B cell (primary cell): ENCODE results near the gene PGAP3. TPM values are rescaled to one million over a fixed set of nuclear protein-coding genes. Genes with fewer than 3 reads are reported as not detected.

Experiments
- ATAC-seq: fragments of 200-7000 bp; cut with Tn5 transposase; one replicate; pipeline ENCODE4 v1.10.0; 2021; ENCODE audit warnings: low read depth, mild to moderate bottlenecking, moderate number of reproducible peaks, moderate library complexity
- CTCF ChIA-PET: fragments of 350-600 bp; sonication (Branson Sonifier 250); formaldehyde crosslinking; loops from one replicate; lab custom pipeline; 2021; ENCODE audit warnings: antibody characterized with exemption, inconsistent platforms; lab: Charles Lee
- POLR2A ChIA-PET: fragments of 350-600 bp; sonication (Branson Sonifier 250); formaldehyde crosslinking; loops from one replicate; lab custom pipeline; 2021; ENCODE audit warnings: antibody characterized with exemption; lab: Charles Lee
- DNase-seq: peaks from one replicate; pipeline ENCODE4 v3.0.0; 2013
- H2AFZ ChIP-seq: 2 replicates; pipeline ENCODE4 v1.6.1; 2012; ENCODE audit warnings: mild to moderate bottlenecking, low read depth, low read length; ENCODE audit not compliant: insufficient read depth, poor library complexity, severe bottlenecking
- H3K27ac ChIP-seq, 2 donors: 1 replicate in 1 of 2; 2 replicates in 1 of 2; pipeline ENCODE4 v1.5.1; 2012 to 2013; ENCODE audit warnings: low read length in 2 of 2, mild to moderate bottlenecking in 2 of 2, moderate library complexity in 1 of 2
- H3K27me3 ChIP-seq, 4 experiments: fragments of 200-600 bp in 1 of 4; sonication (generic) in 1 of 4; replicated peaks in 1 of 4; 1 replicate in 2 of 4; 2 replicates in 2 of 4; pipeline versions ENCODE4 v1.6.1 to v1.7.0; 2013 to 2016; ENCODE audit warnings: low read length in 3 of 4, mild to moderate bottlenecking in 2 of 4, mixed read lengths in 1 of 4, moderate library complexity in 1 of 4; ENCODE audit not compliant: insufficient read depth in 4 of 4, control insufficient read depth in 3 of 4; ENCODE audit errors: control extremely low read depth in 1 of 4
- H3K36me3 ChIP-seq, 2 experiments: replicated peaks in 1 of 2; 1 replicate in 1 of 2; 2 replicates in 1 of 2; pipeline versions ENCODE4 v1.6.1 to v1.7.1; 2013; ENCODE audit warnings: low read length in 1 of 2; ENCODE audit not compliant: insufficient read depth in 2 of 2, control insufficient read depth in 1 of 2; ENCODE audit errors: control extremely low read depth in 1 of 2, extremely low read depth in 1 of 2
- H3K4me1 ChIP-seq, 2 donors: fragments of 200-600 bp in 1 of 2; sonication (generic) in 1 of 2; 1 replicate in 1 of 2; 2 replicates in 1 of 2; pipeline versions ENCODE4 v1.5.1 to v1.6.1; 2013 to 2017; ENCODE audit warnings: low read length in 2 of 2; ENCODE audit not compliant: control insufficient read depth in 2 of 2, insufficient read depth in 2 of 2
- H3K4me2 ChIP-seq: replicated peaks from 2 replicates; pipeline ENCODE3; 2012; ENCODE audit warnings: mild to moderate bottlenecking, low read depth, low read length; ENCODE audit not compliant: poor library complexity, severe bottlenecking
- H3K4me3 ChIP-seq, 5 experiments: fragments of 200-600 bp in 1 of 5; sonication (generic) in 1 of 5; 1 replicate in 3 of 5; 2 replicates in 2 of 5; pipeline versions ENCODE4 v1.5.1 to v1.7.0; 2011 to 2016; ENCODE audit warnings: low read length in 4 of 5, mild to moderate bottlenecking in 4 of 5, low read depth in 2 of 5, control low read depth in 1 of 5, moderate library complexity in 1 of 5; ENCODE audit not compliant: insufficient read depth in 1 of 5; ENCODE audit errors: control extremely low read depth in 1 of 5, extremely low read depth in 1 of 5
- H3K79me2 ChIP-seq: fragments of 200-600 bp; sonication (generic); one replicate; pipeline ENCODE4 v1.6.0; 2016; ENCODE audit warnings: low read length; ENCODE audit not compliant: control insufficient read depth, insufficient read depth
- H3K9ac ChIP-seq: fragments of 200-600 bp; sonication (generic); 2 replicates; pipeline ENCODE4 v1.6.1; 2017; ENCODE audit warnings: mild to moderate bottlenecking, low read length, moderate library complexity
- H3K9me3 ChIP-seq, 3 donors: one replicate each; pipeline versions ENCODE4 v1.6.1 to v1.7.1; 2013; ENCODE audit warnings: low read length in 2 of 3; ENCODE audit not compliant: control insufficient read depth in 2 of 3, insufficient read depth in 1 of 3; ENCODE audit errors: control extremely low read depth in 1 of 3
- H4K20me1 ChIP-seq: 2 replicates; pipeline ENCODE4 v1.6.0; 2012; ENCODE audit warnings: mild to moderate bottlenecking, low read length; ENCODE audit not compliant: insufficient read depth, control insufficient read depth, poor library complexity, severe bottlenecking
- H3K27ac Mint-ChIP-seq: one replicate; pipeline ENCODE4 v1.8.0; 2021; ENCODE audit warnings: mixed read lengths
- H3K27me3 Mint-ChIP-seq: one replicate; pipeline ENCODE4 v1.8.0; 2021; ENCODE audit warnings: mixed read lengths
- H3K4me1 Mint-ChIP-seq: one replicate; pipeline ENCODE4 v1.8.0; 2021; ENCODE audit warnings: mixed read lengths
- H3K4me3 Mint-ChIP-seq: one replicate; pipeline ENCODE4 v1.8.0; 2021; ENCODE audit warnings: mixed read lengths
- H3K9me3 Mint-ChIP-seq: one replicate; pipeline ENCODE4 v1.8.0; 2022; ENCODE audit warnings: mixed read lengths; ENCODE audit not compliant: insufficient read depth
- CTCF ChIP-seq: fragments of 200-600 bp; IDR thresholded peaks from one replicate; pipeline ENCODE4 v1.8.0; 2022; ENCODE audit warnings: antibody characterized with exemption, mild to moderate bottlenecking
- EZH2 ChIP-seq: IDR thresholded peaks from 2 replicates; pipeline ENCODE4 v1.6.1; 2012; ENCODE audit warnings: borderline replicate concordance, low read depth, mild to moderate bottlenecking, moderate library complexity, low read length; ENCODE audit not compliant: insufficient read depth, poor library complexity, severe bottlenecking
- WGBS: methylation state at CpG from one replicate; pipeline ENCODE4 v1.1.5; 2013; ENCODE audit warnings: missing lambda C conversion rate; ENCODE audit not compliant: insufficient coverage; 5-methylcytosine and 5-hydroxymethylcytosine counted together
- intact Hi-C: fragments of 100-400 bp; cut with micrococcal nuclease; formaldehyde crosslinking; loops from one replicate; pipeline ENCODE4 v1.10.0; 2022
- polyA plus RNA-seq: library from polyadenylated mRNA; depleted of rRNA; stranded (reverse); fragments of >200 nt; gene quantifications from 2 replicates; pipeline ENCODE4 v1.2.3, GENCODE V29; 2012
- total RNA-seq, 2 donors: library from RNA; stranded (reverse); fragments of 120-200 nt in 1 of 2; gene quantifications; 1 replicate in 1 of 2; 2 replicates in 1 of 2; pipeline versions ENCODE4 v1.2.3 to v1.2.4, GENCODE V29; 2013 to 2022

Gene PGAP3
- total and polyA plus RNA-seq, 2 donors (not counting 1 experiment from before 2014, with no cell fraction given), result 27.4 to 34.3 TPM

- WGBS, result 95% methylated on average over 13 of the region's 13 CpGs
- H3K27me3 Mint-ChIP-seq, result no peaks in the 10 kb centered on the region
- TF ChIP-seq CTCF (no peak), EZH2 (no peak)
- no peak overlapping the region for H3K27ac ChIP-seq
- H3K4me1 ChIP-seq, result peaks cover 7 to 9% of the 10 kb centered on the region in 2 donors
- POLR2A ChIA-PET, result no interaction called here
- no peak overlapping the region for H3K4me3 Mint-ChIP-seq
- ATAC-seq (no peak), DNase-seq (no peak)
- no peaks in the 10 kb centered on the region for H3K9me3 Mint-ChIP-seq
- CTCF ChIA-PET, result no interaction called here
- H3K4me3 ChIP-seq, result no peak overlapping the region
- H3K27me3 ChIP-seq, result no peaks in the 10 kb centered on the region
- H3K4me2 ChIP-seq, result no peak overlapping the region
- intact Hi-C loops, result no loop called here
- H4K20me1 ChIP-seq, result peaks cover 26% of the 10 kb centered on the region
- peaks cover 21% of the 10 kb centered on the region for H3K4me1 Mint-ChIP-seq
- H3K9ac ChIP-seq, result no peak overlapping the region
- H3K9me3 ChIP-seq, result peaks cover 0 to 3% (median 0%) of the 10 kb centered on the region in 3 donors
- H2AFZ ChIP-seq, result no peak overlapping the region
- H3K27ac Mint-ChIP-seq, result no peak overlapping the region
- H3K36me3 ChIP-seq, result peaks cover 0 to 27% of the 10 kb centered on the region in 2 experiments
- peaks cover 19% of the 10 kb centered on the region for H3K79me2 ChIP-seq
These were observed 36.9 kb upstream of the PGAP3 start for GRCh38 chr17:39724731-39725130.

- Histone ChIP-seq H2AFZ (no peak overlapping the region), H3K4me1 (no peaks in the 10 kb centered on the region), H3K36me3 (peaks cover 0 to 14% of the 10 kb centered on the region in 2 experiments), H3K27me3 (no peaks in the 10 kb centered on the region), H3K4me2 (no peak overlapping the region), H3K9ac (no peak overlapping the region), H3K27ac (no peak overlapping the region), H3K79me2 (peaks cover 5% of the 10 kb centered on the region), H4K20me1 (peaks cover 13% of the 10 kb centered on the region), H3K9me3 (peaks cover 0 to 3% (median 0%) of the 10 kb centered on the region in 3 donors), H3K4me3 (no peak overlapping the region)
- 97% methylated on average over 28 of the region's 34 CpGs for WGBS
- no peak for DNase-seq
- intact Hi-C loops, result no loop called here
- no peaks in the 10 kb centered on the region for H3K27me3 Mint-ChIP-seq
- ATAC-seq, result peak; percentile 43
- TF ChIP-seq EZH2 (no peak), CTCF (no peak)
- H3K4me1 Mint-ChIP-seq, result peaks cover 9% of the 10 kb centered on the region
- CTCF ChIA-PET, result no interaction called here
- POLR2A ChIA-PET, result no interaction called here
- H3K27ac Mint-ChIP-seq, result no peak overlapping the region
- H3K4me3 Mint-ChIP-seq, result no peak overlapping the region
- H3K9me3 Mint-ChIP-seq, result no peaks in the 10 kb centered on the region
These were observed 35.4 kb upstream of the PGAP3 start for GRCh38 chr17:39722965-39723848.
